Epithelial cell of proximal tubule (primary cell): ENCODE measurements around the gene SETD4. TPM values are rescaled to one million over a fixed set of nuclear protein-coding genes. Genes with fewer than 3 reads are reported as not detected.

Experiments
- DNase-seq: peaks from one replicate; pipeline ENCODE4 v3.0.0-alpha.2; 2011; ENCODE audit warnings: low read depth
- H3K4me3 ChIP-seq: 2 replicates; pipeline ENCODE4 v1.5.1; 2011; ENCODE audit warnings: low read depth, mild to moderate bottlenecking, low read length
- CTCF ChIP-seq: conservative IDR thresholded peaks from 2 replicates; pipeline ENCODE4 v1.5.1; 2012; ENCODE audit warnings: low read depth, mild to moderate bottlenecking, low read length
- total RNA-seq: library from RNA; depleted of rRNA; stranded (reverse); fragments of >200 nt; gene quantifications from 2 replicates; pipeline ENCODE4 v1.2.3, GENCODE V29; 2015

The SETD4 gene
- total RNA-seq, 1 donor from 2014 or later = 36.2 TPM

DNA sequence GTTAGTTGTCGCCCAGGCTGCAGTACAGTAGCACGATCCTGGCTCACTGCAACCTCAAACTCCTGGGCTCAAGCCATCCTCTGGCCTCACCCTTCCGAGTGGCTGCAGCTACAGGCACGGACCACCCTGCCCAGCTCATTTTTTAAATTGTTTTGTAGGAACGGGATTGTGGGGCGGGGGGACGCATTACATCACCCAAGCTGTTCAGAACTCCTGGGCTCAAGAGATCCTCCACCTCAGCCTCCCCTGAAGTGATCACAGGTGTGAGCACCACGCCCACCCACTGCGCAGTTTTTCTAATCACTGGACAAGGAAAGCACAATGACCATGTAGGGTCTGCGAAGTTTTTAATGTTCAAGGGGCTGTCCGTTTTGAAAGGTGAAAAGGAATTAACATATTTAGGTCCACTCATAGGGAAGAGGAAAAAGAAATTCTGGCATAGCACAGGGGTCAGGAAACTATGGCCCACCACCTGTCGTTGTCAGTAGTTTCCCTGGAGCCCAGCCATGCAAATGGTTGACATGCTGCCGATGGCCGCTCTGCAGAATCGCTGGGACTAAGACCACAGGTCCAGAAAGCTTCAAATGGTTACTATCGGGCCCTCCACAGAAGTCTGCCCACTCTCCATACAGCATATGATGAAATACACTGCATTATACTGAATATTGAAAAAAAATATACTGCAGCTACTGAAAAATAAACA, 26.0 kb downstream of the SETD4 start:
- no peak for DNase-seq
- no peak for TF ChIP-seq CTCF
- H3K4me3 ChIP-seq = no peak overlapping the region

GRCh38 chr21:36032647-36033406, 27.5 kb downstream of the SETD4 start:
- DNase-seq = no peak
- no peak overlapping the region for H3K4me3 ChIP-seq
- no peak for TF ChIP-seq CTCF

GRCh38 chr21:36030581-36031189, 29.6 kb downstream of the SETD4 start:
- TF ChIP-seq CTCF = no peak
- no peak for DNase-seq
- H3K4me3 ChIP-seq = no peak overlapping the region

DNA sequence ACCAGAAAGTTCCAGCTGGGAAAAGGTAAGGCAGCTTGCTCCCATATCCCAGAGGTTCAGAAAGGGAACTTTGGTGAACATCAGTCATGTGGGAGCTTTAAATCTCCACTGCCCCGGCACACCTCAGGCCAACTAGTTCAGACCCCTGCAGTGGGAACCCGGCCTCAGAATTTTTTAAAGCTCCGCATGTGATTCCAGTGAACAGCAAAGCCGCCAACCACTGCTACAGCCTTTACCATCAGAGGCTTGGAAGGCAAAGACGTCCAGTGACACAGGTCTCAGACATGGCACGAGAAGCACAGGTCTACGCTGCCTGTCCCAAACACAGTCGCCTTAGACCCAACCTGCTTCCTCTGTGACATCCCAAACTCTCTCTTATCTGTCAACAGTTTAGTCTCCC, 31.0 kb downstream of the SETD4 start:
- no peak overlapping the region for H3K4me3 ChIP-seq
- DNase-seq = no peak
- TF ChIP-seq CTCF = no peak

- no peak for DNase-seq
- no peak overlapping the region for H3K4me3 ChIP-seq
- TF ChIP-seq CTCF = peak; percentile 97
These were observed 31.9 kb downstream of the SETD4 start for GRCh38 chr21:36028127-36029069.

DNA sequence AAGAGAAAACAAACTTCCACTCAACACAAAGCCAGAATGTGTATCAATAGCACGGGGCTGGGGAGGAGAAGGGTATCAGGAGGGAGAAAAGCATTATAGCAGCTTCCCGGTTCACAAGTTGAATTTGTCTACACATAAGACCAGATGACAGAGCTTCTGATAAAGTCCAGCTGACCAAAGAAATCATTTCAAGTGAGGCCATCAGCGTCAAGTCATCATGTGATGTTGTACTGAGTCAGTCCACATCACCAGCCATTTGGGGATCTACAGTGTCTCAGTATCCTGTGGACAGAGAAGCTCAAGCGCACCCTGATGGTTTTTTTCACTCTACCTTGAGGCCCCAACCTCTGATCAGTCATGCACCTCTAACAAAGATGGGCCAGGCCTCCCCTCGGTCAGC, 33.0 kb downstream of the SETD4 start:
- H3K4me3 ChIP-seq = no peak overlapping the region
- no peak for TF ChIP-seq CTCF
- DNase-seq = no peak
